GM23338 (cell line): ENCODE measurements around the gene TNFAIP8L1. TPM values are rescaled to one million over a fixed set of nuclear protein-coding genes. Genes with fewer than 3 reads are reported as not detected.

ENCODE experiments used
- ATAC-seq: fragments of 200-7000 bp; cut with Tn5 transposase; 3 replicates; pipeline ENCODE4 v1.9.1; 2020
- DNase-seq: peaks from one replicate; pipeline ENCODE4 v3.0.0-alpha.2; 2015; ENCODE audit warnings: low spot score
- H2AFZ ChIP-seq: fragments of 200-600 bp; sonication (generic); 2 replicates; pipeline ENCODE4 v1.8.0; 2016; ENCODE audit warnings: antibody characterized with exemption, mild to moderate bottlenecking, moderate library complexity
- H3F3A ChIP-seq: fragments of 200-600 bp; sonication (generic); replicated peaks from 2 replicates; pipeline ENCODE4 v1.8.0; 2017; ENCODE audit warnings: antibody characterized with exemption, mixed run types, low read depth
- H3K27ac ChIP-seq: fragments of 200-600 bp; sonication (generic); 2 replicates; pipeline ENCODE4 v1.6.1; 2016; ENCODE audit warnings: low read depth
- H3K27me3 ChIP-seq: fragments of 200-600 bp; sonication (generic); 2 replicates; pipeline ENCODE4 v1.8.0; 2016; ENCODE audit warnings: mild to moderate bottlenecking, mixed run types, moderate library complexity; ENCODE audit not compliant: insufficient read depth
- H3K36me3 ChIP-seq: fragments of 200-600 bp; sonication (generic); 2 replicates; pipeline ENCODE4 v1.8.0; 2016; ENCODE audit warnings: mild to moderate bottlenecking; ENCODE audit not compliant: insufficient read depth
- H3K4me1 ChIP-seq: fragments of 200-600 bp; sonication (generic); 2 replicates; pipeline ENCODE4 v1.8.0; 2016; ENCODE audit warnings: mild to moderate bottlenecking, moderate library complexity; ENCODE audit not compliant: insufficient read depth
- H3K4me2 ChIP-seq: fragments of 200-600 bp; sonication (generic); 2 replicates; pipeline ENCODE4 v1.7.1; 2017; ENCODE audit warnings: mixed run types
- H3K4me3 ChIP-seq: fragments of 200-600 bp; sonication (generic); 2 replicates; pipeline ENCODE4 v1.6.1; 2016; ENCODE audit warnings: mixed run types
- H3K79me2 ChIP-seq: fragments of 200-600 bp; sonication (generic); replicated peaks from 2 replicates; pipeline ENCODE4 v1.8.0; 2017; ENCODE audit warnings: mild to moderate bottlenecking; ENCODE audit not compliant: insufficient read depth
- H3K9me2 ChIP-seq: fragments of 200-600 bp; sonication (generic); 2 replicates; pipeline ENCODE4 v1.8.0; 2017; ENCODE audit not compliant: insufficient read depth
- H4K20me1 ChIP-seq: fragments of 200-600 bp; sonication (generic); replicated peaks from 2 replicates; pipeline ENCODE4 v1.8.0; 2017; ENCODE audit warnings: mild to moderate bottlenecking; ENCODE audit not compliant: insufficient read depth
- H3K27ac Mint-ChIP-seq: 2 replicates; pipeline ENCODE4 v1.8.0; 2020; ENCODE audit warnings: inconsistent platforms, mild to moderate bottlenecking, moderate library complexity, mixed read lengths
- H3K27me3 Mint-ChIP-seq: 3 replicates; pipeline ENCODE4 v1.8.0; 2022; ENCODE audit warnings: low read depth, mild to moderate bottlenecking, moderate library complexity, mixed read lengths, inconsistent platforms; ENCODE audit not compliant: insufficient read depth, poor library complexity
- H3K36me3 Mint-ChIP-seq: 3 replicates; pipeline ENCODE4 v1.8.0; 2021; ENCODE audit warnings: low read depth, mild to moderate bottlenecking, inconsistent platforms, moderate library complexity, mixed read lengths
- H3K4me1 Mint-ChIP-seq: 3 replicates; pipeline ENCODE4 v1.8.0; 2020; ENCODE audit warnings: mild to moderate bottlenecking, inconsistent platforms, mixed read lengths
- H3K4me3 Mint-ChIP-seq: 3 replicates; pipeline ENCODE4 v1.8.0; 2021; ENCODE audit warnings: moderate library complexity, mild to moderate bottlenecking, inconsistent platforms, mixed read lengths
- H3K9me3 Mint-ChIP-seq: 3 replicates; pipeline ENCODE4 v1.8.0; 2020; ENCODE audit warnings: moderate library complexity, mild to moderate bottlenecking, inconsistent platforms, mixed read lengths
- CREB1 ChIP-seq: fragments of 250-450 bp; sonication (Bioruptor Pico); IDR thresholded peaks from 2 replicates; pipeline ENCODE4 v1.5.0; 2020; ENCODE audit warnings: low read depth, mild to moderate bottlenecking, moderate library complexity
- EZH2 ChIP-seq: fragments of 200-600 bp; sonication (generic); IDR thresholded peaks from one replicate; pipeline ENCODE4 v1.8.0; 2017; ENCODE audit warnings: antibody characterized with exemption, mild to moderate bottlenecking, low read depth; ENCODE audit not compliant: unreplicated experiment
- EZH2phosphoT487 ChIP-seq: fragments of 200-600 bp; sonication (generic); IDR thresholded peaks from one replicate; pipeline ENCODE4 v1.8.1; 2018; ENCODE audit warnings: antibody characterized with exemption; ENCODE audit not compliant: unreplicated experiment
- JUNB ChIP-seq: IDR thresholded peaks from one replicate; pipeline ENCODE4 v1.6.1; 2016; ENCODE audit warnings: antibody characterized with exemption; ENCODE audit not compliant: unreplicated experiment
- NANOG ChIP-seq: IDR thresholded peaks from 2 replicates; pipeline ENCODE4 v1.6.1; 2016; ENCODE audit warnings: antibody characterized with exemption, borderline replicate concordance
- POLR2AphosphoS5 ChIP-seq: IDR thresholded peaks from 2 replicates; pipeline ENCODE4 v1.6.1; 2016; ENCODE audit warnings: antibody characterized with exemption, low read depth
- STAT1 ChIP-seq: IDR thresholded peaks from one replicate; pipeline ENCODE4 v1.6.1; 2016; ENCODE audit warnings: antibody characterized with exemption; ENCODE audit not compliant: unreplicated experiment
- ZNF114 ChIP-seq: fragments of 250-450 bp; sonication (Bioruptor Pico); IDR thresholded peaks from 2 replicates; pipeline ENCODE4 v1.5.0; 2020; ENCODE audit warnings: mild to moderate bottlenecking, moderate library complexity
- ZNF331 ChIP-seq: fragments of 250-450 bp; sonication (Bioruptor Pico); IDR thresholded peaks from 2 replicates; pipeline ENCODE4 v1.5.0; 2020; ENCODE audit warnings: low read depth, mild to moderate bottlenecking, moderate library complexity
- ZNF462 ChIP-seq: fragments of 250-450 bp; sonication (Bioruptor Pico); IDR thresholded peaks from 2 replicates; pipeline ENCODE4 v1.5.0; 2020; ENCODE audit warnings: mild to moderate bottlenecking, moderate library complexity
- polyA plus RNA-seq: library from polyadenylated mRNA; unstranded; fragments of >200 nt; fragmentation: Nextera tagmentation; extraction: Ambion mirVana; gene quantifications from 2 replicates; pipeline ENCODE4 v1.2.1, GENCODE V29; 2016
- total RNA-seq: library from RNA; depleted of rRNA; stranded (reverse); fragments of >200 nt; shearing (Covaris generic); gene quantifications from 2 replicates; pipeline ENCODE4 v1.2.3, GENCODE V29; 2014
- TF ChIP-seq, protein P1 (sequence below), 2 experiments: fragments of 200-600 bp in 1 of 2; sonication (generic) in 1 of 2; conservative IDR thresholded peaks; 2 replicates each; pipeline versions ENCODE4 v1.5.1 to v1.6.1; 2016 to 2017; ENCODE audit warnings: antibody characterized with exemption in 2 of 2, low read depth in 2 of 2, mild to moderate bottlenecking in 2 of 2, moderate library complexity in 1 of 2
- TF ChIP-seq, protein P2 (sequence below): IDR thresholded peaks from one replicate; pipeline ENCODE4 v1.6.1; 2018; ENCODE audit warnings: antibody characterized with exemption; ENCODE audit not compliant: unreplicated experiment
- TF ChIP-seq, protein P3 (sequence below): IDR thresholded peaks from 2 replicates; pipeline ENCODE4 v1.6.1; 2016; ENCODE audit warnings: antibody characterized with exemption

The TNFAIP8L1 gene
- total and polyA plus RNA-seq, 2 experiments from 2014 or later = 2.7 to 4.1 TPM

- H3K27me3 Mint-ChIP-seq = peaks cover 6% of the 10 kb centered on the region
- no peaks in the 10 kb centered on the region for H3K9me3 Mint-ChIP-seq
- Histone ChIP-seq H3K4me1 (no peaks in the 10 kb centered on the region), H3K9me2 (no peaks in the 10 kb centered on the region), H3K27ac (no peak overlapping the region), H3K36me3 (peaks cover 8% of the 10 kb centered on the region; the same call in 1 of the 2 replicates), H3K79me2 (no peaks in the 10 kb centered on the region), H3K4me3 (no peak overlapping the region), H3K4me2 (no peak overlapping the region), H2AFZ (no peak overlapping the region), H4K20me1 (peaks cover 4% of the 10 kb centered on the region; the same call in 1 of the 2 replicates), H3F3A (0 out of 2 replicates have a peak, but pooled peaks cover 3% of the 10 kb centered on the region), H3K27me3 (no peaks in the 10 kb centered on the region)
- no peak for TF ChIP-seq ZNF331 (CRISPR knock-in tag)
- no peak for TF ChIP-seq CREB1
- TF ChIP-seq POLR2AphosphoS5 = no peak
- no peak for TF ChIP-seq STAT1
- TF ChIP-seq EZH2 = no peak
- no peak for TF ChIP-seq EZH2phosphoT487
- TF ChIP-seq, protein P1, sequence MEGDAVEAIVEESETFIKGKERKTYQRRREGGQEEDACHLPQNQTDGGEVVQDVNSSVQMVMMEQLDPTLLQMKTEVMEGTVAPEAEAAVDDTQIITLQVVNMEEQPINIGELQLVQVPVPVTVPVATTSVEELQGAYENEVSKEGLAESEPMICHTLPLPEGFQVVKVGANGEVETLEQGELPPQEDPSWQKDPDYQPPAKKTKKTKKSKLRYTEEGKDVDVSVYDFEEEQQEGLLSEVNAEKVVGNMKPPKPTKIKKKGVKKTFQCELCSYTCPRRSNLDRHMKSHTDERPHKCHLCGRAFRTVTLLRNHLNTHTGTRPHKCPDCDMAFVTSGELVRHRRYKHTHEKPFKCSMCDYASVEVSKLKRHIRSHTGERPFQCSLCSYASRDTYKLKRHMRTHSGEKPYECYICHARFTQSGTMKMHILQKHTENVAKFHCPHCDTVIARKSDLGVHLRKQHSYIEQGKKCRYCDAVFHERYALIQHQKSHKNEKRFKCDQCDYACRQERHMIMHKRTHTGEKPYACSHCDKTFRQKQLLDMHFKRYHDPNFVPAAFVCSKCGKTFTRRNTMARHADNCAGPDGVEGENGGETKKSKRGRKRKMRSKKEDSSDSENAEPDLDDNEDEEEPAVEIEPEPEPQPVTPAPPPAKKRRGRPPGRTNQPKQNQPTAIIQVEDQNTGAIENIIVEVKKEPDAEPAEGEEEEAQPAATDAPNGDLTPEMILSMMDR (conservative IDR thresholded peaks at IDR 0.05; ENCODE audit: low read depth in 2 of 2) = no peak
- TF ChIP-seq, protein P2, sequence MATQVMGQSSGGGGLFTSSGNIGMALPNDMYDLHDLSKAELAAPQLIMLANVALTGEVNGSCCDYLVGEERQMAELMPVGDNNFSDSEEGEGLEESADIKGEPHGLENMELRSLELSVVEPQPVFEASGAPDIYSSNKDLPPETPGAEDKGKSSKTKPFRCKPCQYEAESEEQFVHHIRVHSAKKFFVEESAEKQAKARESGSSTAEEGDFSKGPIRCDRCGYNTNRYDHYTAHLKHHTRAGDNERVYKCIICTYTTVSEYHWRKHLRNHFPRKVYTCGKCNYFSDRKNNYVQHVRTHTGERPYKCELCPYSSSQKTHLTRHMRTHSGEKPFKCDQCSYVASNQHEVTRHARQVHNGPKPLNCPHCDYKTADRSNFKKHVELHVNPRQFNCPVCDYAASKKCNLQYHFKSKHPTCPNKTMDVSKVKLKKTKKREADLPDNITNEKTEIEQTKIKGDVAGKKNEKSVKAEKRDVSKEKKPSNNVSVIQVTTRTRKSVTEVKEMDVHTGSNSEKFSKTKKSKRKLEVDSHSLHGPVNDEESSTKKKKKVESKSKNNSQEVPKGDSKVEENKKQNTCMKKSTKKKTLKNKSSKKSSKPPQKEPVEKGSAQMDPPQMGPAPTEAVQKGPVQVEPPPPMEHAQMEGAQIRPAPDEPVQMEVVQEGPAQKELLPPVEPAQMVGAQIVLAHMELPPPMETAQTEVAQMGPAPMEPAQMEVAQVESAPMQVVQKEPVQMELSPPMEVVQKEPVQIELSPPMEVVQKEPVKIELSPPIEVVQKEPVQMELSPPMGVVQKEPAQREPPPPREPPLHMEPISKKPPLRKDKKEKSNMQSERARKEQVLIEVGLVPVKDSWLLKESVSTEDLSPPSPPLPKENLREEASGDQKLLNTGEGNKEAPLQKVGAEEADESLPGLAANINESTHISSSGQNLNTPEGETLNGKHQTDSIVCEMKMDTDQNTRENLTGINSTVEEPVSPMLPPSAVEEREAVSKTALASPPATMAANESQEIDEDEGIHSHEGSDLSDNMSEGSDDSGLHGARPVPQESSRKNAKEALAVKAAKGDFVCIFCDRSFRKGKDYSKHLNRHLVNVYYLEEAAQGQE = no peak
- no peak for TF ChIP-seq JUNB
- TF ChIP-seq NANOG = no peak
- no peak for TF ChIP-seq ZNF114 (CRISPR knock-in tag)
- no peak for TF ChIP-seq ZNF462 (CRISPR knock-in tag)
- TF ChIP-seq, protein P3, sequence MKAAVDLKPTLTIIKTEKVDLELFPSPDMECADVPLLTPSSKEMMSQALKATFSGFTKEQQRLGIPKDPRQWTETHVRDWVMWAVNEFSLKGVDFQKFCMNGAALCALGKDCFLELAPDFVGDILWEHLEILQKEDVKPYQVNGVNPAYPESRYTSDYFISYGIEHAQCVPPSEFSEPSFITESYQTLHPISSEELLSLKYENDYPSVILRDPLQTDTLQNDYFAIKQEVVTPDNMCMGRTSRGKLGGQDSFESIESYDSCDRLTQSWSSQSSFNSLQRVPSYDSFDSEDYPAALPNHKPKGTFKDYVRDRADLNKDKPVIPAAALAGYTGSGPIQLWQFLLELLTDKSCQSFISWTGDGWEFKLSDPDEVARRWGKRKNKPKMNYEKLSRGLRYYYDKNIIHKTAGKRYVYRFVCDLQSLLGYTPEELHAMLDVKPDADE = no peak
- peaks cover 43% of the 10 kb centered on the region for H3K36me3 Mint-ChIP-seq
- H3K27ac Mint-ChIP-seq = no peak overlapping the region
- no peak overlapping the region for H3K4me3 Mint-ChIP-seq
- ATAC-seq (no peak), DNase-seq (no peak)
- H3K4me1 Mint-ChIP-seq = no peaks in the 10 kb centered on the region
Measured at GRCh38 chr19:4703671-4704316, 64.5 kb downstream of the TNFAIP8L1 start.
